ENCODE data around the gene OR52E2. TPM values are rescaled to one million over a fixed set of nuclear protein-coding genes. Genes with fewer than 3 reads are reported as not detected.

OR52E2 gene
- total RNA-seq, result not detected
- long read RNA-seq, result 0 reads

GRCh38 chr11:5059391-5059790 lies at the start of gene OR52E2:
Gene OR52E2 (minus strand): TSS chr11:5059627. CDS start chr11:5059627, 0 bp downstream.
- Histone ChIP-seq H3K9me3 (no peaks in the 10 kb centered on the region), H3K27ac (no peak within 1 kb of the TSS), H3K36me3 (no peaks in the 10 kb centered on the region), H3K4me1 (no peaks in the 10 kb centered on the region), H3K4me3 (no peak within 1 kb of the TSS), H3K27me3 (no peaks in the 10 kb centered on the region)
- TF ChIP-seq CTCF (IDR thresholded peaks at IDR 0.05) (no peak), POLR2A (IDR thresholded peaks at IDR 0.05) (no peak)
- no peak for ATAC-seq
- DNase-seq, result no peak
- 79% methylated on average over 3 of the region's 3 CpGs for WGBS (ENCODE audit: insufficient coverage, low coverage, low lambda C conversion rate, missing lambda C conversion rate)
- intact Hi-C loops (cut with DNase I), result no loop called here

- DNase-seq, result no peak
- 35% methylated on average over 3 of the region's 3 CpGs for WGBS (ENCODE audit: insufficient coverage, low coverage, low lambda C conversion rate, missing lambda C conversion rate)
- Histone ChIP-seq H3K4me1 (no peaks in the 10 kb centered on the region), H3K36me3 (no peaks in the 10 kb centered on the region), H3K27ac (no peak overlapping the region), H3K4me3 (no peak overlapping the region), H3K9me3 (no peaks in the 10 kb centered on the region), H3K27me3 (peaks cover 0 to 4% of the 10 kb centered on the region in 2 donors)
- no peak for TF ChIP-seq CTCF (IDR thresholded peaks at IDR 0.05)
- no peak for TF ChIP-seq POLR2A (IDR thresholded peaks at IDR 0.05)
- ATAC-seq, result no peak
- intact Hi-C loops (cut with DNase I), result no loop called here
Observed at GRCh38 chr11:5107285-5107684, 47.9 kb upstream of the OR52E2 start.

GRCh38 chr11:5103066-5103465 lies 43.6 kb upstream of the OR52E2 start:
- H3K4me3 ChIP-seq, result no peak overlapping the region
- no peak overlapping the region for H3K27ac ChIP-seq
- no peak for DNase-seq
- ATAC-seq, result no peak
- TF ChIP-seq POLR2A (IDR thresholded peaks at IDR 0.05), result no peak
- TF ChIP-seq CTCF (IDR thresholded peaks at IDR 0.05), result no peak
- intact Hi-C loops (cut with DNase I), result no loop called here
- peaks cover 0 to 4% of the 10 kb centered on the region in 2 donors for H3K27me3 ChIP-seq
- no peaks in the 10 kb centered on the region for H3K9me3 ChIP-seq
- H3K36me3 ChIP-seq, result no peaks in the 10 kb centered on the region
- no peaks in the 10 kb centered on the region for H3K4me1 ChIP-seq

- ATAC-seq (no peak), DNase-seq (no peak)
- H3K27me3 ChIP-seq, result peaks cover 0 to 4% of the 10 kb centered on the region in 2 donors
- intact Hi-C loops (cut with DNase I), result no loop called here
- H3K4me1 ChIP-seq, result no peaks in the 10 kb centered on the region
- no peak overlapping the region for H3K4me3 ChIP-seq
- H3K9me3 ChIP-seq, result no peaks in the 10 kb centered on the region
- TF ChIP-seq CTCF (IDR thresholded peaks at IDR 0.05) (no peak), POLR2A (IDR thresholded peaks at IDR 0.05) (no peak)
- no peak overlapping the region for H3K27ac ChIP-seq
- 22% methylated on average over 1 of the region's 2 CpGs for WGBS (ENCODE audit: insufficient coverage, low coverage, low lambda C conversion rate, missing lambda C conversion rate)
- H3K36me3 ChIP-seq, result no peaks in the 10 kb centered on the region
Observed at GRCh38 chr11:5102246-5102645, 42.8 kb upstream of the OR52E2 start.

- Histone ChIP-seq H3K9me3 (no peaks in the 10 kb centered on the region), H3K4me3 (no peak overlapping the region), H3K36me3 (no peaks in the 10 kb centered on the region), H3K27me3 (no peaks in the 10 kb centered on the region), H3K4me1 (no peaks in the 10 kb centered on the region), H3K27ac (no peak overlapping the region)
- intact Hi-C loops (cut with DNase I), result no loop called here
- DNase-seq, result no peak
- WGBS (ENCODE audit: insufficient coverage, low coverage, low lambda C conversion rate, missing lambda C conversion rate), result 51% methylated on average over 2 of the region's 2 CpGs
- no peak for TF ChIP-seq CTCF (IDR thresholded peaks at IDR 0.05)
- TF ChIP-seq POLR2A (IDR thresholded peaks at IDR 0.05), result no peak
- ATAC-seq, result no peak
Observed at GRCh38 chr11:5096011-5096410, 36.6 kb upstream of the OR52E2 start.

All from right lobe of liver (tissue), 6 donors.